Non-pigmented ciliary epithelial cell (primary cell): ENCODE results near the gene ATP5MC2.
"Not testable (repeated sequence)": the region's sequence is repeated elsewhere in the genome, so short reads cannot be mapped to it uniquely, and the experiment has no call there.

Experiments
- DNase-seq: peaks from one replicate; pipeline ENCODE4 v3.0.0-alpha.2; 2010; ENCODE audit warnings: low read depth

The ATP5MC2 gene

DNA sequence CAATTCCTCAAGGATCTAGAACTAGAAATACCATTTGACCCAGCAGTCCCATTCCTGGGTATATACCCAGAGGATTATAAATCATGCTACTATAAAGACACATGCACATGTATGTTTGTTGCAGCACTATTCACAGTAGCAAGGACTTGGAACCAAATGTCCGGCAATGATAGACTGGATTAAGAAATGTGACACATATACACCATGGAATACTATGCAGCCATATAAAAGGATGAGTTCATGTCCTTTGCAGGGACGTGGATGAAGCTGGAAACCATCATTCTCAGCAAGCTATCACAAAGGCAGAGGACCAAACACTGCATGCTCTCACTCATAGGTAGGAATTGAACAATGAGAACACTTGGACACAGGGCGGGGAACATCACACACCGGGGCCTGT is 29.6 kb downstream of the ATP5MC2 start:
- not testable (repeated sequence) for DNase-seq

DNA sequence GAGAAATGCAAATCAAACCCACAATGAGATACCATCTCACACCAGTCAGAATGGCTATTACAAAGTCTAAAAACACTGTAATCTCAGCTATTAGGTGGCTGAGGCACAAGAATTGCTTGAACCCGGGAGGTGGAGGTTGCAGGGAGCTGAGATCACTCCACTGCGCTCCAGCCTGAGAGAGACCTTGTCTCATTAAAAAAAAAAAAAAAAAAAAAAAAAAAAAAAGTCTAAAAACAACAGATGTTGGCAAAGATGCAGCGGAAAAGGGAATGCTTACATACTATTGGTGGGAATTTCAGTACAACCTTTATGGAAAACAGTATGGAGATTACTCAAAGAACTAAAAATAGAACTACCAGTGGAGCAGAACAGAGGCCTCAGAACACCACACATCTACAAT is 30.7 kb downstream of the ATP5MC2 start:
- DNase-seq = no peak

DNA sequence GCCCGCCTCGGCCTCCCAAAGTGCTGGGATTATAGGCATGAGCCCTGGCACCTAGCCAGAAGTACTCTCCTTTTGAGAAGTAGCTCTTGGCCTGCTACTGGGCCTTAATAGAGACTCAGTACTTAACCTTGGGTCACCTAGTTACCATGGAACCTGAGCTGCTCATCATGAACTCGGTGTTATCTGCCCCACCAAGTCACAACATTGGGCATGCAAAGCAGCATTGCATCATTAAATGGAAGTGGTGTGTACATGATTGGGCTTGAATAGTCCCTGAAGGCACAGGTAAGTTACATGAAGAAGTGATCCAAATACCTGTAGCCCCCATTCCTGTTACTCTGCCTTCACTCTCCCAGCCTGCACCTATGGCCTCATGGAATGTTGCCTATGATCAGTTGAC is 31.8 kb downstream of the ATP5MC2 start:
- DNase-seq = no peak

DNA sequence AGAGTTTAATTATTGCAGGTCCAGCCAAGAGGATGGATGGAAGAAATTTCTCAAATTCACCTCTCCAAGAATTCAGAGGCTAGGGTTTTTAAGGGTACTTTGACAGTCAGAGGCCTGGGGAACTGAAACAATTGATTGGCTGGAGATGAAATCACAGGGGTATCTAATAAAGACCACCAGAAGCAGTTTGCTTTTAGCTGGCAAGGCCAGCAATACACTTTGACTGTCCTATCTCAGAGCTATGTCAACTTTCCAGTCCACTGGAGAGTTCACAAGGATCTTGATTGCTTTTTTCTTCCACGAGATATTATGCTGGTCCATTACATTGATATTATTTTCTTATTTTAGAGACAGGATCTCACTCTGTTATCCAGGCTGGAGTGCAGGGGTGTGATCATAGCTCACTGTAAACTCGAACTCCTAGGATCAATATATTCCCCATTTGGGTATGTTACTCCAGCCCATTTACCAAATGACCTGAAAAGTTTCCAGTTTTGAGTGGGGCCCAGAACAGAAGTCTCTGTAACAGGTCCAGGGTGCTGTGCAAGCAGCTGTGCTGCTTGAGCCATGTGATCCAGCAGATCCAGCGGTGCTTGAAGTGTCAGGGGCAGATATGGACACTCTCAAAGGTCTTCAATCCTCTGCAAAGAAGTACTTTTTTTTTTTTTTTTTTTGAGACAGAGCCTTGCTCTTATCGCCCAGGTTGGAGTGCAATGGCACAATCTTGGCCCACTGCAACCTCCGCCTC is 32.5 kb downstream of the ATP5MC2 start:
- no peak for DNase-seq

DNA sequence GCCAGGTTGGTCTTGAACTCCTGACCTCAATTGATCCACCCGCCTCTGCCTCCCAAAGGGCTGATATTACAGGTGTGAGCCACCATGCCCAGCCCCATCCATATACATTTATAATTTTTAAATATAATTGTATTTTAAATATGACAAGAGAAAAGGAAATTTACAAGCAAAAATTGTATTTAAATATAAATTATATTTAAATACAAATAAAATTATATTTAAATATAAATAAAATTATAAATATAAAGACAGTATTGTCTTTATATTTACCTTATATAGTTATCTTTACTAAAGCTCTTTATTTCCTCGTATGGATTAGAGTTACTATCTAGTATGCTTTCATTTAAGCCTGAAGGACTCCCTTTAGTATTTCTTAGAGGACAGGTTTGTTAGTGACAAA is 37.8 kb downstream of the ATP5MC2 start:
- no peak for DNase-seq

DNA sequence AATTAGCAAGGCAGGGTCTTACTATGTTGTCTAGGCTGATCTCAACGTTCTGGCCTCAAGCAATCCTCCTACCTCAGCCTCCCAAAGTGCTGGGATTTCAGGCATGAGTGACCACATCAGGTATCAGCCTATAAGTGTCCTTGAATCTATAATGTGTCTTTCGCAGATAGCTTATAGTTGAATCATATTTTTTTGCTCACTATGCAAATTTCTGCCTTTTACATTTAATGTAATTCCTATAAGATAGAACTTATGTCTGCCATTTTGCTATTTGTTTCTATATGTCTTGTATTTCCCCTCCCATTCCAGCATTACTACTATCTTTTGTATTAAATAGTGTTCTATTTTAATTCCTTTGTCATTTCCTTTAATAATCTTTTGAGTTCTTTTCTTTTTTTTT is 39.2 kb downstream of the ATP5MC2 start:
- DNase-seq = no peak

DNA sequence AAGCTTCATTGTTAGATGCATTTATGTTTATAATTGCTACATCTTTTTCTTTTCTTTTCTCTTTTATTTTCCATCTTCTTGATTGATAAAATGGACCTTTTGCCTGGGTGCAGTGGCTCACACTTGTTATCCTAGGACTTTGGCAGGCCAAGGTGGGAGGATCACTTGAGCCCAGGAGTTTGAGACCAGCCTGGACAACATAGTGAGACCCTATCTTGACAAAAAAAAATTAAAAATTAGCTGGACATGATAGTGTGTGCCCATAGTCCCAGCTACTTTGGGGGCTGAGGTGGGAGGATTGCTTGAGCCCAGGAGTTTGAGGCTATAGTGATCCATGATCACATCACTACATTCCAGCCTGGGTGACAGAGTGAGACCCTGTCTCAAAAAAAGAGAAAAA is 40.2 kb downstream of the ATP5MC2 start:
- not testable (repeated sequence) for DNase-seq

DNA sequence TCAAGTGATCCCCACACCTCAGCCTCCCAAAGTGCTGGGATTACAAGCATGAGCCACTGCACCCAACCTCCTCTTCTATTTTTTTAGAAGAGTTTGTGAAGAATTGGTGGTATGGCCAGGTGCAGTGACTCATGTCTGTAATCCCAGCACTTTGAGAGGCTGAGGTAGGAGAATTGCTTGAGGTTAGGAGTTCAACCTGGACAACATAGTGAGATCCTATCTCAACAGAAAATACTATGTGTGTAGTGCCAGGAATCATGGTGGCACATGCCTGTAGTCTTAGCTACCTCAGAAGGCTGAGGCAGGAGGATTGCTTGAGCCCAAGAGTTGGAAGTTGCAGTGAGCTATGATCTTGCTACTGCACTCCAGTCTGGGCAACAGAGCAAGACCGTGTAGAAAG is 44.2 kb downstream of the ATP5MC2 start:
- DNase-seq = no peak

DNA sequence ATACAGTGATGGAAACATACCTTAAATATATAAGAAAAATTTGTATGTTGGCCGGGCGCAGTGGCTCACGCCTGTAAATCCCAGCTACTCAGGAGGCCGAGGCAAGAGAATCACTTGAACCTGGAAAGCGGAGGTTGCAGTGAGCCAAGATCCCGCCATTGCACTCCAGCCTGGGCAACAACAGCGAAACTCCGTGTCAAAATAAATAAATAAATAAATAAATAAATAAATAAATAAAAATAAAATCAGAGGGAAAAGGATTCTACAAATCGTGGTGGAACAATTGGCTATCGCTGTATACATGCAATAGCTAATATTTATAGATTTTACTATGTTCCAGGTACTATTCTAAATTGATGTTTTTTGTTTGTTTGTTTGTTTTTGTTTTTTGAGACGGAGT is 48.0 kb downstream of the ATP5MC2 start:
- DNase-seq = no peak

DNA sequence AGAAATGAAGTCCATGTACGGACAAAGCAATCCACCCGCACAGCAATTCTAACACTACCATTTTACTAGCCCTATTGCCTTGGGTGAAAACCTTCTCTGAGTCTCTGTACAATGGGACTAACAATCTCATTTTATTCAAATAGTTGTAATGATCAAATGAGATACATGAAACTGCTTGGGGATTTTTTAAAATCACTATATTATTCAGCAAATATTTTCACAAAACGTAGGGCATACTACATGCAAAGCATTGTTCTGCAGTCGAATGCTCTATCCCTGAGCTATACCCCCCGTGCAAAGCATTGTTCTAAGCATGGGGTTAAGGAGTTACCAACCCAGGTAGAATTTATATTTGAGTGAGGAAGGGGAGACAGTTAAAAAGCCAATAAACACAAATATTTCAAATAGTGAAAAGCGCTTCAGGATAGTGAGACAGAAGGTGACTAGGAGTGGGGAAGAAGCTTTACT is 49.1 kb downstream of the ATP5MC2 start:
- no peak for DNase-seq

DNA sequence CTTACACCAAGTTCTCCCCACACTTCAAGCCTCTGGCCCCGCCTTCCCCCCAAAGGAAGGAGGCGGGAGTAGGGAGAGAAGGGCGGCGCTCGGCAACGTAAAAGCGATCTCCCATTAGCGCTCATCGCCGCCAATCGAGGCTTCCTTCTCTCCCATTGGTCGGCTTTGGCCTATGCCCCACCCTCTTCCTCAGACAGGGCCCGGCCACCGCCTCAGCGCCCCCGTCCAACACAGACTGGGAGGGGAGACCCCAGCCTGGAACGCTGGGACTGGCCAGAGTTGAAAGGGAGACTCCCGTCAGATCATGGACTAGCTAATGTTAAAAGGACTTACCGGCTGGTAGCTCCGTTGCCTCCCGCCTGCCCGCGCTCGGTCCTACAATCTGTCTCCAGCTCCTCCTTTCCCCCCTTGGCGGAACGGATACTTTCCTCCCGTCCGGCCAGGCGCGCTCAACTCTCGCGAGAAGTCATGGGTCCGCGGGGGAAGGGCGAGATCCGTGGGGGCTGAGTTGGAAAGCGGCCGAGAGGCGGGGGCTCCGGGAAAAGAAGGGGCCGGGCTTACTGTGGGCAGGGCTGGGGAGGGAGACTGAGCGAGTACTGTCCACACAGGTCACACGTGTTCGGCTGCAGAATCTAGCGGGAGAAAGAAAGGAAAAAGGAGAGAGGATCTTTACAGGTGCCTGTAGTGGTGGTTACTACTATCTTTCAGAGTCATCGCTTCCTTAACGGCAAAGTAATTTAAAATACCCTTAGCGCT is 49.8 kb downstream of the ATP5MC2 start, which contains the start of gene ATF7:
Gene ATF7, minus strand, starts transcription at position 437 of the 756 bp plus-strand sequence. CDS start 25,382 bp downstream, outside the sequence.
- DNase-seq = peak; percentile 88

DNA sequence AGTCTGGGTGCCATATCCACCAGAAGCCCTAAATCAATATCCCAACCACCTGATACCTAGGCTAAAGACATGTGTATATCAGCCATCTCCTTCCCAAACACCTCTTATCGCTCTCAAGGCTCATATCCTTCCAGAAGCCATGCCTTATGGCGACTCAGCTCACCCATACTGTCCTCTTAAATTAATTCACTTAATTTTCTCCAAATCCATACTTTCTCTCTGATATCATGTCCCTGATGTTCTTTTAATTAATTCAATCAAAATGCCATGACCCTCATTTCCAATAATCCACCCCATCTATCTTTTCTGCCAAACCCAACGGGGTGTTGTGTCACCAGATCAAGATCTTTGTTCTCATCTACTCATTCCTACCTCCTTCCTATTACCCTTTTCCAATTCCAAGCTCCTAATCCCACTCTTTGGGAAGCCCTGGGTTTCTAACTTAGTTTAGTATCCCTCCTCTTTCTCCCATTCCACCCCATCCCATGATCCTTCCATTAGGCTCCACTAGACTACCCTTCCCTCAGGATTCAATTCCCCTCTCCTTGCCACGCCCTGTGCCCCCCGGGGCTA is 50.4 kb downstream of the ATP5MC2 start:
- no peak for DNase-seq

DNA sequence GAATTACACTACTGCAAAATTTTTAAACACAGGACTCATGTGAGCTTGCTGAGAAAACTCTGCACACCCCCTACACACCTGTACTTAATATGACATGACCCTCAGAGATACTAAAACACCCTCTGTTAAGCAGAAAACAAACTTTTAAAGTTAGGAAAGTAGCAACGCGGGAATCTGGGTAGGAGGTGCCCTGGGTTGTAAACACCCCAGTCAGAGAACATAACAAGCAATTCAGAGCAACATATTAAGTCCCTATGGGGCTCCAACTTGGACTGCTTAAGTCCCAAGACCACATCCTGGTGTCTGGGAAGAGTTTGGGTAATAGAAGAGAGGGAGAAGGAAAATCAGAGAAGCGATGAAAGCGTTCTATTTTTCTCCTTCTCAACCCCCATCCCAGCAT is 50.9 kb downstream of the ATP5MC2 start:
- DNase-seq = no peak

DNA sequence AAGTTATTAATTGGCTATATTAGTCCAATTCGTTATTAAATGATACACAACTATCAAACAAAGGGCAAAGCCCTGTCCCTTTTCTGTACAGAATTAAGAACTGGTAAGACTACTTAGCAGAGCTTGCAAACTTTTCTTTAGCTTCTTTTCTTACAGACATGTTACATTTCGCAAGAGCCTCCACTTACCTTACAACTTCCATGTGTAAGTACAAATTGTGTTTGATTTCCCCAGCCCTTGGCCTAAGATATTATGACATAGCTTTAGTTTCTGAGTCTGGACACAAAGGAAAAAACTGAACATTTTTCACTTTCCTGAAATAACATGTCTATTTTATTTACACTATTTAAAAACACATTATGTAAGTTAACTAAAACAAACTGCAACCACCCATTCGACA is 51.4 kb downstream of the ATP5MC2 start:
- no peak for DNase-seq

DNA sequence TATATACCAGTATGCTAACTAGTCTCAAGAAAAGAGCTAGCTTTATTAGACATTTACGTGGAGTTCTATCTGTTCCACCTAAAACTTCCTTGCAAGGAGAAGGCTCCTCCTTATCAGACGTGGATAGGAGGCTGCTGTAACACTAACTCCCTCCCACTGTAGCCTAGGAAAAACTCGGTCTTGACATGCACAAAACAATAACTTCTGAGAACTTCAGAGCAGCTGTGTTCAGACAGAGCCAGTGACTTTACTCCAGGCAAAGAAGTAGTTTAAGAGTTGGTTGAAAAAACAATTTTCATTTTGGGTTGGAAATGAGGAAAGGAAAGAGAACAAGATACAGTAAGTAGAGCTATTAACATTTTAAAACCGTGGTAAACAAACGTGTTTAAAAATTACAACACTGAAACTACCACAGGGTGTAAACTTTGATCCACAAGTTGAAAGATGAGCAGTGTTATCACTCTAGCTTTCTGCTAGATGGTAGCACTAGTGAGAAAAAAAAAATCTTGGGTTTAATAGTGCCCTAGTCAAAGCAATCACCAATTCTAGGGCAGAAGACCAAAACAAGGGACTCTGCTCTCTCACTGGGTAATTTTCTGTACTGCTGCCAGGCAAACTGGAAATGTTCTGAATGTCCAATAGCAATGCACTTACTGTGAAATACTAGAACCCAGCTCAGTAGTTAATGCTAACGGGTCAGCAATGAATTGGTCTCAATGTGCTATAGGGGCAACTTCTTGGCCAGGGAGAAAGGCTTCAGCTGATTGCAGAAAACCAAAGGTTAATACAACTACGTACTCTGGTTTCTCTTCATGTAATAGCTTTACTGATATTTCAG is 52.1 kb downstream of the ATP5MC2 start:
- DNase-seq = no peak

DNA sequence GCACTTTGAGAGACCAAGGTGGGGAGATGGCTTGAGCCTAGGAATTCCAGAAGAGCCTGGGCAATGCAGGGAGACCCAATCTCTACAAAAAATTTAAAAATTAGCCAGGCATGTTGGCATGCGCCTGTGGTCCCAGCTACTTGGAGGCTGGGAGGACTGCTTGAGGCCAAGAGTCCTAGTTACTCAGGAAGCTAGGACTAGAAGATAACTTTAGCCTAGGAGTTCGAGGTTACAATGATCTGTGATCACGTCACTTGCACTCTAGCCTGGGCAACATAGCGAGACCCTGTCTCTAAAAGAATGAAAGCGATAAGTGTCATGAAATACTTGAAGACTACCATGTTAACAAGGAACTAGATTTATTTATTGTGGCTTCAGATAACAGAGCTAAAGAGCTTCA is 53.2 kb downstream of the ATP5MC2 start:
- DNase-seq = no peak

DNA sequence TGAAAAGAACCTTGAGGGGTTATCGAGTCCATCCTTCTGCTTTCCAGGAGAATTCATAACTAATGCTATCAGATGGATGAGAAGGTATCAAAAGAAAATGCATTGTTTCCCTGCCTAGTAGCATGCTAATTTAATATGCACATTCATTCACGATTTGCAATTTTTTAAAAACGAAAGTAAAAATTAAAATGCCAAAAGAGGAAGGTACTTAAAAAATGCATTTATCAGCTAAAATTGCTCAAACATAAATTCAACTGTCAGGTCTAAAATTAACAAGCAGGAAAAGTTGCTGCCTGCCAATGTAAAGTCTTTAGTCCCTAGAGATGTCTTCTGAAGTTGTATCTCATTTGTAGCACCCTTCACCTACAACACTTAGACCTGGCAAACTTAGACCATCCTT is 57.6 kb downstream of the ATP5MC2 start:
- no peak for DNase-seq

DNA sequence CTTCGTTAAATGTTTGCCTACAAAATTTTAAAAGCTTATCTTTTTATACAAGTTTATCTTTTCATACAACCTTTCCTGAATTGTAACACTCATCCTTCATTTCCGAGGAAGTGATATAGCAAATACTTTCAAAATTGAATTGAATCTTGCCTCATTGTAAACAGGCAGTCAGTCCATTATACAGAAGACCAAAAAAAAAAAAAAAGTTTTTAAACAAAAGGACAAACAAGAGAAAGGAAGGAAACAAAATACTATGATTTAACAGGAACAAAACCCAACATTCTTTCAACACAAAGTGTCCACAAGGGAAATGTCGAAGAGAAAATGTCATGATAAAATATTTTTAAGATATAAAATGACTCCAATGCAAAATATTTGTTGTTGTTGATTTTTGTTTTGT is 58.2 kb downstream of the ATP5MC2 start:
- DNase-seq = no peak

DNA sequence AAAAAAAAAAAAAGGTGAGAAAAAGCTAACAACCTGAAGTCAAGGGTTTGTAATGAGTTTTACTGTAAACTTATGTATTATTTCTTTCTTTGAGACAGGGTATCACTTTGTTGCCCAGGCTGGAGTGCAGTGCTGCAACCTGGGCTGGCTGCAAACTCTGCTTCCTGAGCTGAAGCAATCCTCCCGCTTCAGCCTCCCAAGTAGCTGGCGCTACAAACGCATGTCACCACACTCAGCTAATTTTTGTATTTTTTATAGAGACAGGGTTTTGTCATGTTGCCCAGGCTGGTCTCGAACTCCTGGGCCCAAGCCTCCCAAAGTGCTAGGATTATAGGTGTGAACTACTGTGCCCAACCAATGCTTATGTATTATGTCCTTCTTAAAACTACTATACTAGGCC is 58.9 kb downstream of the ATP5MC2 start:
- DNase-seq = no peak
